SHP77 treated with DMSO at 0.1 percent for 48 hours (cell line): ENCODE data around the gene BSND.

Experiments used
- DNase-seq: peaks from one replicate; lab custom pipeline; 2025; lab: John Stamatoyannopoulos, UW

The BSND gene

GRCh38 chr1:54976747-54977146 lies 22.0 kb upstream of the BSND start:
- DNase-seq, result no peak

- no peak for DNase-seq
Measured at GRCh38 chr1:54977533-54978297, 21.0 kb upstream of the BSND start.

GRCh38 chr1:54978528-54979326 lies 20.0 kb upstream of the BSND start:
- no peak for DNase-seq

GRCh38 chr1:54979327-54979891 lies 19.3 kb upstream of the BSND start:
- no peak for DNase-seq

GRCh38 chr1:54980046-54980527 lies 18.6 kb upstream of the BSND start:
- DNase-seq, result no peak

GRCh38 chr1:54980528-54981241 lies 18.0 kb upstream of the BSND start, which contains the start of gene TMEM61:
Gene TMEM61 (plus strand): TSS chr1:54980628. CDS start chr1:54981066, 438 bp downstream.
- DNase-seq, result no peak

- no peak for DNase-seq
Measured at GRCh38 chr1:54981466-54981865, 17.3 kb upstream of the BSND start.

GRCh38 chr1:54982739-54983138 lies 16.0 kb upstream of the BSND start:
- DNase-seq, result peak; percentile 85

GRCh38 chr1:54984131-54984842 lies 14.4 kb upstream of the BSND start:
- no peak for DNase-seq

- DNase-seq, result no peak
Measured at GRCh38 chr1:54985556-54985955, 13.2 kb upstream of the BSND start.

- DNase-seq, result no peak
Measured at GRCh38 chr1:54986025-54986424, 12.7 kb upstream of the BSND start.

GRCh38 chr1:54986533-54986932 lies 12.2 kb upstream of the BSND start:
- DNase-seq, result no peak

GRCh38 chr1:54987427-54987826 lies 11.3 kb upstream of the BSND start:
- no peak for DNase-seq

GRCh38 chr1:54987919-54988705 lies 10.6 kb upstream of the BSND start:
- DNase-seq, result peak; percentile 41

- no peak for DNase-seq
Measured at GRCh38 chr1:54988975-54989374, 9.8 kb upstream of the BSND start.

GRCh38 chr1:54989473-54989872 lies 9.3 kb upstream of the BSND start:
- peak; percentile 82 for DNase-seq

GRCh38 chr1:54989968-54990810 lies 8.5 kb upstream of the BSND start:
- no peak for DNase-seq

- no peak for DNase-seq
Measured at GRCh38 chr1:54990916-54991315, 7.8 kb upstream of the BSND start.

- DNase-seq, result no peak
Measured at GRCh38 chr1:54991939-54992338, 6.8 kb upstream of the BSND start.

GRCh38 chr1:54993140-54993539 lies 5.6 kb upstream of the BSND start:
- no peak for DNase-seq
